Measurements from ENCODE around the gene ARHGAP42. TPM values are rescaled to one million over a fixed set of nuclear protein-coding genes. Genes with fewer than 3 reads are reported as not detected.

Gene ARHGAP42
- total and polyA plus RNA-seq, 2 of the 13 experiments (the other 11 are each of a cell fraction or from before 2014, with no cell fraction given) = 2.5 to 4.3 TPM

DNA sequence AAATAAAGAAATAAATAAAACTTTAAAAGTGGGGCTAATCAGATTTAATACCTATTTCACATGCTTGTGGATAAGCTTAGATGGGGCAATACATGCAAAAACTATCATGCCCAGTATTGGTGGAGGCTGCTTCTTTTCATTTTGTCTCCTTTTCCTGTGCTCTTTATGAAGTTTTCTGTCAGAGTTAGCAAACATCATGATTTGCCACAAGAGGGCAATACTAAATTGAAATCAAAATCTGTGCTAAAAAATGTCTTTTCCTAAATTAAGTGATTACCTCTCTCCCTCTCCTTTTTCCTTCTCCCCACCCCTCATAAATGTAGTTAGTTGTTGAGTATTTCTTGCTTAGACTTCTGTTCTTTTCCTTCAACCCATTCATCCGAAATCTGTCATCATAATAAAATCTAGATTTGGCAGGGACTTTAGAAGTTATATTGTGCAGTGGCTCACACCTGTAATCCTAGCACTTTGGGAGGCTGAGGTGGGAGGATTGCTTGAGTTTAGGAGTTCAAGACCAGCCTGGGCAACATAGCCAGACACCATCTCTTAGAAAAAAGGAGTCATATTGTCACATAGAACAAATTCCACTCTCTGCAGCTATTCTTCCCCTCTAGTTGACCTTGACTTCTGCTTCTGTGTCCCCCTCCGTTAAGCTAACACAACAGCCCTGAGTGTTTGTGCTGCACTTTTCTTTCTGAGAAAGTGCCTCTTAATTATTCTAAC, 4.7 kb upstream of the ARHGAP42 start (continued):
- TF ChIP-seq, protein P1, sequence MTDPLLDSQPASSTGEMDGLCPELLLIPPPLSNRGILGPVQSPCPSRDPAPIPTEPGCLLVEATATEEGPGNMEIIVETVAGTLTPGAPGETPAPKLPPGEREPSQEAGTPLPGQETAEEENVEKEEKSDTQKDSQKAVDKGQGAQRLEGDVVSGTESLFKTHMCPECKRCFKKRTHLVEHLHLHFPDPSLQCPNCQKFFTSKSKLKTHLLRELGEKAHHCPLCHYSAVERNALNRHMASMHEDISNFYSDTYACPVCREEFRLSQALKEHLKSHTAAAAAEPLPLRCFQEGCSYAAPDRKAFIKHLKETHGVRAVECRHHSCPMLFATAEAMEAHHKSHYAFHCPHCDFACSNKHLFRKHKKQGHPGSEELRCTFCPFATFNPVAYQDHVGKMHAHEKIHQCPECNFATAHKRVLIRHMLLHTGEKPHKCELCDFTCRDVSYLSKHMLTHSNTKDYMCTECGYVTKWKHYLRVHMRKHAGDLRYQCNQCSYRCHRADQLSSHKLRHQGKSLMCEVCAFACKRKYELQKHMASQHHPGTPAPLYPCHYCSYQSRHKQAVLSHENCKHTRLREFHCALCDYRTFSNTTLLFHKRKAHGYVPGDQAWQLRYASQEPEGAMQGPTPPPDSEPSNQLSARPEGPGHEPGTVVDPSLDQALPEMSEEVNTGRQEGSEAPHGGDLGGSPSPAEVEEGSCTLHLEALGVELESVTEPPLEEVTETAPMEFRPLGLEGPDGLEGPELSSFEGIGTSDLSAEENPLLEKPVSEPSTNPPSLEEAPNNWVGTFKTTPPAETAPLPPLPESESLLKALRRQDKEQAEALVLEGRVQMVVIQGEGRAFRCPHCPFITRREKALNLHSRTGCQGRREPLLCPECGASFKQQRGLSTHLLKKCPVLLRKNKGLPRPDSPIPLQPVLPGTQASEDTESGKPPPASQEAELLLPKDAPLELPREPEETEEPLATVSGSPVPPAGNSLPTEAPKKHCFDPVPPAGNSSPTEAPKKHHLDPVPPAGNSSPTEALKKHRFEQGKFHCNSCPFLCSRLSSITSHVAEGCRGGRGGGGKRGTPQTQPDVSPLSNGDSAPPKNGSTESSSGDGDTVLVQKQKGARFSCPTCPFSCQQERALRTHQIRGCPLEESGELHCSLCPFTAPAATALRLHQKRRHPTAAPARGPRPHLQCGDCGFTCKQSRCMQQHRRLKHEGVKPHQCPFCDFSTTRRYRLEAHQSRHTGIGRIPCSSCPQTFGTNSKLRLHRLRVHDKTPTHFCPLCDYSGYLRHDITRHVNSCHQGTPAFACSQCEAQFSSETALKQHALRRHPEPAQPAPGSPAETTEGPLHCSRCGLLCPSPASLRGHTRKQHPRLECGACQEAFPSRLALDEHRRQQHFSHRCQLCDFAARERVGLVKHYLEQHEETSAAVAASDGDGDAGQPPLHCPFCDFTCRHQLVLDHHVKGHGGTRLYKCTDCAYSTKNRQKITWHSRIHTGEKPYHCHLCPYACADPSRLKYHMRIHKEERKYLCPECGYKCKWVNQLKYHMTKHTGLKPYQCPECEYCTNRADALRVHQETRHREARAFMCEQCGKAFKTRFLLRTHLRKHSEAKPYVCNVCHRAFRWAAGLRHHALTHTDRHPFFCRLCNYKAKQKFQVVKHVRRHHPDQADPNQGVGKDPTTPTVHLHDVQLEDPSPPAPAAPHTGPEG (CRISPR knock-in tag; IDR thresholded peaks at IDR 0.05) = no peak
- no peak for TF ChIP-seq ZNF430 (CRISPR knock-in tag; IDR thresholded peaks at IDR 0.05)
- no peak for TF ChIP-seq ZNF713 (CRISPR knock-in tag; IDR thresholded peaks at IDR 0.05)
- TF ChIP-seq, protein P2, sequence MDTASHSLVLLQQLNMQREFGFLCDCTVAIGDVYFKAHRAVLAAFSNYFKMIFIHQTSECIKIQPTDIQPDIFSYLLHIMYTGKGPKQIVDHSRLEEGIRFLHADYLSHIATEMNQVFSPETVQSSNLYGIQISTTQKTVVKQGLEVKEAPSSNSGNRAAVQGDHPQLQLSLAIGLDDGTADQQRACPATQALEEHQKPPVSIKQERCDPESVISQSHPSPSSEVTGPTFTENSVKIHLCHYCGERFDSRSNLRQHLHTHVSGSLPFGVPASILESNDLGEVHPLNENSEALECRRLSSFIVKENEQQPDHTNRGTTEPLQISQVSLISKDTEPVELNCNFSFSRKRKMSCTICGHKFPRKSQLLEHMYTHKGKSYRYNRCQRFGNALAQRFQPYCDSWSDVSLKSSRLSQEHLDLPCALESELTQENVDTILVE (CRISPR knock-in tag; IDR thresholded peaks at IDR 0.05) = no peak
- TF ChIP-seq ZNF460 (CRISPR knock-in tag; IDR thresholded peaks at IDR 0.05; ENCODE audit: borderline replicate concordance) = no peak
- no peak for TF ChIP-seq ZNF354B (CRISPR knock-in tag; IDR thresholded peaks at IDR 0.05)
- TF ChIP-seq ZFP62 (CRISPR knock-in tag; IDR thresholded peaks at IDR 0.05) = no peak

Data from HepG2 (cell line).